GM10266 (cell line): ENCODE measurements around the gene CNKSR1.

Experiments used
- DNase-seq: peaks from one replicate; pipeline ENCODE4 v3.0.0; 2012; ENCODE audit errors: extremely low spot score
- CTCF ChIP-seq: IDR thresholded peaks from 2 replicates; pipeline ENCODE4 v1.5.1; 2012; ENCODE audit warnings: mild to moderate bottlenecking, low read depth; ENCODE audit not compliant: control insufficient read depth, insufficient read depth; ENCODE audit errors: missing control alignments

CNKSR1 gene

GRCh38 chr1:26181586-26182382 lies 4.5 kb downstream of the CNKSR1 start:
- no peak for DNase-seq
- TF ChIP-seq CTCF = no peak

- TF ChIP-seq CTCF = no peak
These were observed 5.0 kb downstream of the CNKSR1 start for GRCh38 chr1:26182383-26182696.

GRCh38 chr1:26184086-26184485 lies 6.8 kb downstream of the CNKSR1 start:
- no peak for TF ChIP-seq CTCF
- DNase-seq = no peak

More at GRCh38 chr1:26182383-26182696, 5.0 kb downstream of the CNKSR1 start:
- DNase-seq = no peak

GRCh38 chr1:26184883-26185282 lies 7.6 kb downstream of the CNKSR1 start:
- DNase-seq = no peak
- no peak for TF ChIP-seq CTCF

GRCh38 chr1:26187882-26188281 lies 10.6 kb downstream of the CNKSR1 start:
- DNase-seq = no peak
- TF ChIP-seq CTCF = no peak

GRCh38 chr1:26188477-26188876 lies 11.2 kb downstream of the CNKSR1 start:
- no peak for TF ChIP-seq CTCF
- no peak for DNase-seq

- DNase-seq = no peak
- TF ChIP-seq CTCF = no peak
These were observed 12.0 kb downstream of the CNKSR1 start for GRCh38 chr1:26189331-26189730.
